Cardiac fibroblast (primary cell): ENCODE results near the gene INTS11.

Experiments used
- DNase-seq, 2 donors: peaks; one replicate each; pipeline versions ENCODE4 v3.0.0 to v3.0.0-alpha.2; 2010; ENCODE audit warnings: low read depth in 2 of 2
- H3K4me3 ChIP-seq, 2 donors: replicated peaks in 1 of 2; 1 replicate in 1 of 2; 2 replicates in 1 of 2; pipeline ENCODE4 v1.5.1; 2011; ENCODE audit warnings: low read depth in 2 of 2, low read length in 2 of 2, mild to moderate bottlenecking in 2 of 2, moderate library complexity in 1 of 2
- TF ChIP-seq, protein P1 (sequence below): IDR thresholded peaks from one replicate; pipeline ENCODE4 v1.5.1; 2011; ENCODE audit warnings: low read depth, mild to moderate bottlenecking, low read length, inconsistent platforms

INTS11 gene

GRCh38 chr1:1346501-1346890 is 22.0 kb upstream of the INTS11 start:
- TF ChIP-seq, protein P1, sequence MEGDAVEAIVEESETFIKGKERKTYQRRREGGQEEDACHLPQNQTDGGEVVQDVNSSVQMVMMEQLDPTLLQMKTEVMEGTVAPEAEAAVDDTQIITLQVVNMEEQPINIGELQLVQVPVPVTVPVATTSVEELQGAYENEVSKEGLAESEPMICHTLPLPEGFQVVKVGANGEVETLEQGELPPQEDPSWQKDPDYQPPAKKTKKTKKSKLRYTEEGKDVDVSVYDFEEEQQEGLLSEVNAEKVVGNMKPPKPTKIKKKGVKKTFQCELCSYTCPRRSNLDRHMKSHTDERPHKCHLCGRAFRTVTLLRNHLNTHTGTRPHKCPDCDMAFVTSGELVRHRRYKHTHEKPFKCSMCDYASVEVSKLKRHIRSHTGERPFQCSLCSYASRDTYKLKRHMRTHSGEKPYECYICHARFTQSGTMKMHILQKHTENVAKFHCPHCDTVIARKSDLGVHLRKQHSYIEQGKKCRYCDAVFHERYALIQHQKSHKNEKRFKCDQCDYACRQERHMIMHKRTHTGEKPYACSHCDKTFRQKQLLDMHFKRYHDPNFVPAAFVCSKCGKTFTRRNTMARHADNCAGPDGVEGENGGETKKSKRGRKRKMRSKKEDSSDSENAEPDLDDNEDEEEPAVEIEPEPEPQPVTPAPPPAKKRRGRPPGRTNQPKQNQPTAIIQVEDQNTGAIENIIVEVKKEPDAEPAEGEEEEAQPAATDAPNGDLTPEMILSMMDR = no peak
- no peak for DNase-seq
- H3K4me3 ChIP-seq = no peak overlapping the region

DNA sequence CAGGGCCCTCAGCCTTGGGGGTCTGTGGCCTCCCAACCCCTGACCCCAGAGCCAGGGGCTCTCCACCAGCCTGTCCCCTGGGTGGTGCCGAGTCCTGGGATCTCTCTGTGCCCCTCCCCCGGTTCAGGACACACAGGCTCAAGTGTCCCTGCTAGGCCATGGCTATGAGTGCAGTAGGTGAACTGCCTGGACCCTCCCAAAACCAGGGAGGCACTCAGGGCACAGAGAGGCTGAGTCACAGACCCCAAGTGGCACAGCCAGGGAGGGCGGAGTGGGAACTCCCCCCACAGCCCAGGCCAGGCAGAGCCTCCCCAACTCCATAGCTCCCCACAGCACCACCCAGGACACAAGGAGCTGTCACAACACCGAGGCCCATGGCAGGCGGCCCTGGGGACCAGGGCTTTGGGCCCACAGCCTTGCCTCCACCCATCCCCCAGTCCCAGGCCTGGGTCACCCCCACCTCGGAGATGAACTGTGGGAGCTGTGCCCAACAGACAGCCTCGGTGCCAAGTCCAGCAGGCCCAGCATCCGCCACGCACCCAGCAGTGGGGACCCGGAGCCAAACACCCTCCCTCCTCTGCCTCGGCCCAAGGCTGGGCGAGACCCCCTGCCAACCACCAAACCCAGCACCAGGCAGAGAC is 21.5 kb upstream of the INTS11 start:
- TF ChIP-seq, protein P1 = no peak
- H3K4me3 ChIP-seq = peak overlapping the region in 1 of 2 donors; percentile 4
- no peak for DNase-seq

DNA sequence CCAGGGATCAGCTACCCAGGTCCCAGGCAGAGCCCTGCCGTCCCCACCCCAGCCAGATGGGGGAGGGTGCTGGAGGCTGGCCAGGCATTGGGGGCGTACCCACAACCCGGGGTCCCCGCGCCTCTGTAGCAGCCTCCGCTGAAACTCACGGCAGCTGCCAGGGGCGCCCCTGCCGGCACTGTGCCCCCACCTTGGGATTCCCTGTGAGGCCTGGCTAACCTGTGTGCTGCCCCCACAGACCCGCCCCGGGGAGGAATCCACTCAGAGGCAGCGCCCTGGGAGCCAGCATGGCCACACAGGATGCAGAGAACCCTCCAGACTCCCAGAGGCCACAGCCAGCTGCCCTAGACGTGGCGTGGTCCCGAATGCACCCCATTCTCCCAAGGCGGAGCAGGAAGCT is 20.9 kb upstream of the INTS11 start:
- TF ChIP-seq, protein P1 = no peak
- peak overlapping the region in 1 of 2 donors; percentile 4 for H3K4me3 ChIP-seq
- no peak for DNase-seq

GRCh38 chr1:1344655-1345361 is 20.3 kb upstream of the INTS11 start:
- peak overlapping the region in 1 of 2 donors; percentile 4 for H3K4me3 ChIP-seq
- DNase-seq = peak in 1 of 2 donors; percentile 87
- TF ChIP-seq, protein P1 = peak; percentile 49

GRCh38 chr1:1343811-1344421 is 19.5 kb upstream of the INTS11 start:
- DNase-seq = no peak
- TF ChIP-seq, protein P1 = no peak
- no peak overlapping the region for H3K4me3 ChIP-seq

- TF ChIP-seq, protein P1 = no peak
- no peak overlapping the region for H3K4me3 ChIP-seq
- no peak for DNase-seq
These were observed 18.2 kb upstream of the INTS11 start for GRCh38 chr1:1342584-1343115.
